ENCODE results near the gene POLR1G. TPM values are rescaled to one million over a fixed set of nuclear protein-coding genes. Genes with fewer than 3 reads are reported as not detected.
"Not testable (repeated sequence)": the region's sequence is repeated elsewhere in the genome, so short reads cannot be mapped to it uniquely, and the experiment has no call there.

Gene POLR1G
- polyA plus RNA-seq, 3 donors = 0.81 to 1.5 (median 1.1) TPM

DNA sequence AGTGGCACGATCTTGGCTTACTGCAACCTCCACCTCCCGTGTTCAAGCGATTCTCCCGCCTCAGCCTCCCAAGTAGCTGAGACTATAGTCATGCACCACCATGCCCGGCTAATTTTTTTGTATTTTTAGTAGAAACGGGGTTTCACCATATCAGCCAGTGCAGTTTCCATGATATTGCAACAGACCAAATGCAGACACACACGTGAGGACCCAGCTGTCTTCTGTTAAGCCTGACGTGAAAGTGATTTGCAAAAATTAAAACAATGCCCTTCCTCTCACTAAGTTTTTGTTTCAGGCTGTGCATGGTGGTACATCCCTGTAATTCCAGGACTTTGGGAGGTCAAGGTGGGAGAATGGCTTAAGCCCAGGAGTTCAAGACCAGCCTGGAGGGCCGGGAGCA lies 24.6 kb downstream of the POLR1G start:
- H3K4me3 Mint-ChIP-seq; H3K4me2 ChIP-seq (replicated peaks; ENCODE audit: extremely low read depth, low read length, poor library complexity, severe bottlenecking); H3K27me3 ChIP-seq (ENCODE audit: control insufficient read depth in 2 of 2, insufficient read depth in 2 of 2, low read length in 2 of 2); H3K4me3 ChIP-seq (replicated peaks in 1 of 3; ENCODE audit: low read depth in 2 of 3, low read length in 3 of 3); H3K36me3 Mint-ChIP-seq; H3K36me3 ChIP-seq (replicated peaks in 1 of 2; ENCODE audit: control insufficient read depth in 1 of 2, insufficient read depth in 2 of 2, low read length in 2 of 2); H2AFZ ChIP-seq (ENCODE audit: insufficient read depth, low read depth, low read length, poor library complexity, severe bottlenecking); H3K9me3 Mint-ChIP-seq; H3K79me2 ChIP-seq (ENCODE audit: insufficient read depth, low read length); H4K20me1 ChIP-seq (ENCODE audit: insufficient read depth, low read length); H3K9ac ChIP-seq (ENCODE audit: insufficient read depth, low read length, poor library complexity, severe bottlenecking); H3K9me3 ChIP-seq (replicated peaks in 1 of 2; ENCODE audit: control insufficient read depth in 1 of 2, insufficient read depth in 1 of 2, low read length in 2 of 2): not testable (repeated sequence)
- Mint-ChIP-seq H3K27ac (peak overlapping the region; percentile 79 to 92 (median 90)), H3K27me3 (ENCODE audit: low read depth in 3 of 3) (peaks cover 10 to 18% (median 14%) of the 10 kb centered on the region in 3 donors), H3K4me1 (peaks cover 36% of the 10 kb centered on the region)
- WGBS (ENCODE audit: insufficient coverage) = 33% methylated on average over 2 of the region's 9 CpGs
- peak; percentile 71 to 78 (median 77) for DNase-seq
- Histone ChIP-seq H3K27ac (ENCODE audit: low read depth in 1 of 2, low read length in 2 of 2) (peak overlapping the region in 1 of 2 donors; percentile 52), H3K4me1 (ENCODE audit: control insufficient read depth in 1 of 2, insufficient read depth in 2 of 2, low read length in 2 of 2) (peaks cover 30 to 37% of the 10 kb centered on the region in 2 donors)
- intact Hi-C loops (cut with micrococcal nuclease) = loop anchor here in 1 of 2 donors (1.0 kb wide), 1 partner anchor 8 kb away; no protein-coding TSS in a partner anchor

DNA sequence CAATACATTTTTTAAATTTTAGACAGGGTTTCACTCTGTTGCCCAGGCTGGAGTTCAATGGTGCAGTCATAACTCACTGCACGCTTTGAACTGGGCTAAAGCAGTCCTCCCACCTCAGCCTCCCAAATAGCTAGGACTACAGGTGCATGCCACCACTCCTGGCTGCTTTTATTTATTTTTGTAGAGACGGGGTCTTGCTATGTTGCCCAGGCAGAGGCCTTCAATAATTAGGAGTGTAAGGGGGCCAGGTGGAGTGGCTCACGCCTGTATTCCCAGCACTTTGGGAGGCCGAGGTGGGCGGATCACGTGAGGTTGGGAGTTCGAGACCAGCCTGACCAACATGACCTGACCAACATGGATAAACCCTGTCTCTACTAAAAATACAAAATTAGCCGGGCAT lies 26.1 kb downstream of the POLR1G start:
- H3K4me3 ChIP-seq (replicated peaks in 1 of 3; ENCODE audit: low read depth in 2 of 3, low read length in 3 of 3); H3K4me2 ChIP-seq (replicated peaks; ENCODE audit: extremely low read depth, low read length, poor library complexity, severe bottlenecking); H4K20me1 ChIP-seq (ENCODE audit: insufficient read depth, low read length); H3K27ac ChIP-seq (ENCODE audit: low read depth in 1 of 2, low read length in 2 of 2); H3K9me3 ChIP-seq (replicated peaks in 1 of 2; ENCODE audit: control insufficient read depth in 1 of 2, insufficient read depth in 1 of 2, low read length in 2 of 2); H3K79me2 ChIP-seq (ENCODE audit: insufficient read depth, low read length); H3K27me3 ChIP-seq (ENCODE audit: control insufficient read depth in 2 of 2, insufficient read depth in 2 of 2, low read length in 2 of 2); H3K9ac ChIP-seq (ENCODE audit: insufficient read depth, low read length, poor library complexity, severe bottlenecking); intact Hi-C loops (cut with micrococcal nuclease); H3K9me3 Mint-ChIP-seq; H3K4me3 Mint-ChIP-seq; H3K36me3 Mint-ChIP-seq; H2AFZ ChIP-seq (ENCODE audit: insufficient read depth, low read depth, low read length, poor library complexity, severe bottlenecking); DNase-seq; H3K36me3 ChIP-seq (replicated peaks in 1 of 2; ENCODE audit: control insufficient read depth in 1 of 2, insufficient read depth in 2 of 2, low read length in 2 of 2): not testable (repeated sequence)
- Mint-ChIP-seq H3K27me3 (ENCODE audit: low read depth in 3 of 3) (peaks cover 10 to 16% (median 13%) of the 10 kb centered on the region in 3 donors), H3K27ac (peak overlapping the region in 1 of 7 donors; percentile 54), H3K4me1 (peaks cover 30% of the 10 kb centered on the region)
- 96% methylated on average over 5 of the region's 8 CpGs for WGBS (ENCODE audit: insufficient coverage)
- peaks cover 30% of the 10 kb centered on the region in 2 donors for H3K4me1 ChIP-seq (ENCODE audit: control insufficient read depth in 1 of 2, insufficient read depth in 2 of 2, low read length in 2 of 2)

- WGBS (ENCODE audit: insufficient coverage) = no CpG with 5 or more reads among the region's 3 CpGs
- Mint-ChIP-seq H3K27me3 (ENCODE audit: low read depth in 3 of 3) (peaks cover 1 to 2% (median 2%) of the 10 kb centered on the region in 3 donors), H3K4me1 (peaks cover 23% of the 10 kb centered on the region), H3K27ac (no peak overlapping the region), H3K9me3 (peaks cover 0 to 5% (median 0%) of the 10 kb centered on the region in 7 donors), H3K4me3 (no peak overlapping the region), H3K36me3 (peaks cover 2 to 5% of the 10 kb centered on the region in 2 donors)
- H3K36me3 ChIP-seq (replicated peaks in 1 of 2; ENCODE audit: control insufficient read depth in 1 of 2, insufficient read depth in 2 of 2, low read length in 2 of 2) = no peaks in the 10 kb centered on the region
- no peak for TF ChIP-seq CTCF (IDR thresholded peaks at IDR 0.05)
- no peaks in the 10 kb centered on the region for H4K20me1 ChIP-seq (ENCODE audit: insufficient read depth, low read length)
- no peak overlapping the region for H3K4me3 ChIP-seq (replicated peaks in 1 of 3; ENCODE audit: low read depth in 2 of 3, low read length in 3 of 3)
- H3K4me2 ChIP-seq (replicated peaks; ENCODE audit: extremely low read depth, low read length, poor library complexity, severe bottlenecking) = no peak overlapping the region
- no peaks in the 10 kb centered on the region for H3K27me3 ChIP-seq (ENCODE audit: control insufficient read depth in 2 of 2, insufficient read depth in 2 of 2, low read length in 2 of 2)
- no peaks in the 10 kb centered on the region for H3K79me2 ChIP-seq (ENCODE audit: insufficient read depth, low read length)
- H3K9me3 ChIP-seq (replicated peaks in 1 of 2; ENCODE audit: control insufficient read depth in 1 of 2, insufficient read depth in 1 of 2, low read length in 2 of 2) = no peaks in the 10 kb centered on the region
- no peak overlapping the region for H2AFZ ChIP-seq (ENCODE audit: insufficient read depth, low read depth, low read length, poor library complexity, severe bottlenecking)
- no peak for DNase-seq
- intact Hi-C loops (cut with micrococcal nuclease) = no loop called here
- H3K27ac ChIP-seq (ENCODE audit: low read depth in 1 of 2, low read length in 2 of 2) = no peak overlapping the region
- H3K9ac ChIP-seq (ENCODE audit: insufficient read depth, low read length, poor library complexity, severe bottlenecking) = no peak overlapping the region
- H3K4me1 ChIP-seq (ENCODE audit: control insufficient read depth in 1 of 2, insufficient read depth in 2 of 2, low read length in 2 of 2) = peaks cover 19 to 30% of the 10 kb centered on the region in 2 donors
Observed at GRCh38 chr19:45437328-45437727, 30.9 kb downstream of the POLR1G start.
